GM21423 (cell line): Measurements from ENCODE around the gene EPHA5.

Experiments
- ATAC-seq: cut with Tn5 transposase; IDR thresholded peaks from one replicate; pipeline ENCODE4 v1.9.1; 2021; ENCODE audit warnings: mild to moderate bottlenecking, moderate library complexity; ENCODE audit not compliant: unreplicated experiment

EPHA5 gene

DNA sequence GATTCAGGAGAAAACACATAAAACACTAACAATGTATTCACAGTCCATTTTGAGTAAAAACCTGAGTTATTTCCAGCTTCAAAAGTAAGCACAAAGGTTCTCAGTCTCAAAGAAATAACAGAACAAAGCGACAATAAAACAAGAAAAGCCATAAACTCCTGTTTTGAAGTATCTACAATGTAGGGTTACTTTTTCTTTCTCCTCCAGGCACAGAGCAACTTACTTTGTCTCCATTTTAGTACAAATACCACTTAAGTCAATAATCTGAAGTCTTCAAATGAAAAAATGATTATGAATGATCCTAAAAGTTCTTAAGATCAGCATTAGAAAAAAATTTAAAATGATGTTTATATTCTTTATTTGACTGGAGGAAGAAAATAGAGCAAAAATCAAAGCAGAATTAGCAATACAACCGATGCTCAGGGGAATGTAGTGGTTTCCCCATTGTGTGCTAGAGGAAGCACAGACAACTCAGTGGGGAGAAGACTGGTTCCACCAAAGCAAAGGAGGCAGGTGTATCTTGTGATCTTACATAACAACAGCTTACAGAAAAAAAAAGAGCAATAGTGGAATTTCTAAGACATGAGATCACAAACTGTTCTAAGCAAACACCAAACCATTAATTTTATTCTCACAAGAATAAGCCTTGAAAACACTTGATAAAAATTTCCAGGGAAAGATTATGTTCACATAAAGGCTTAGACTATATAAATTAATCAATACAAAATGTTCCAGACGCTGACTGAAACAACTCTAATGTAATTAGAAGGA lies 35.1 kb downstream of the EPHA5 start:
- ATAC-seq: no peak

DNA sequence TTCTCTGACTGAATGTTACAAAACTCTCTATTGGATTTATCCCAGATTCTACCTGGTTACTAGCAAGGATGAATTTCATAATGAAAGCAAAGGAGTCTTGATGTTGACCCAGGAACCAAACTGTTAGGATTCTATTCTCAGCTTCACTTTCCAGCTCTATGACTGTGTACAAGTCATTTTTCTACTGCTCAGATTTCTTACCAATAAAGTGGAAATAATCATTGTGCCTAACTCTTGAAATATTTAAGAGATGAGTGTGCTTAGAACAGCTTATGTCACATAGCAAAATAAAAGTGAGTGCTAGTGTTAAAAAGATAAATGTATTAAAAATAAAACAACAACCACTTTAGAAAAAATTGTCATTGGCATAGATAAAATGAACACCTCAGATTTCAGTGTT lies 45.6 kb downstream of the EPHA5 start:
- no peak for ATAC-seq

DNA sequence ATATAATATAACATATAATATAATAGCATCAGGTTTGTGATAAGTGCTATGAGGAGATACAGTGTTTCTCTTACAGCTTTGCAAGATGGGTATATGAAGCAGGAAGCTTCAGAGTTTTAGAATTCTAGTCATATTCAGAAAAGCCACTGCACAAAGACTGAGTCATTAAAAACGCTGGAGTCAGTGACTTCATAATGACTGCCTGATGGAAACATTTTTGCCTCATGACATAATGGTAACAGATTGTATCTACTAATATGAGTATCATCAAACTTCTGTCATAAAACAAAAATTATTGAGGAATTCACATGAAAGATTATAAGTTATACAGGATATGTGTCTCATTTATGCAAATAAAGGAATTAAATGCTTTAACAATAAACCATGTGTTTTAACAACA lies 46.8 kb downstream of the EPHA5 start:
- ATAC-seq: no peak

DNA sequence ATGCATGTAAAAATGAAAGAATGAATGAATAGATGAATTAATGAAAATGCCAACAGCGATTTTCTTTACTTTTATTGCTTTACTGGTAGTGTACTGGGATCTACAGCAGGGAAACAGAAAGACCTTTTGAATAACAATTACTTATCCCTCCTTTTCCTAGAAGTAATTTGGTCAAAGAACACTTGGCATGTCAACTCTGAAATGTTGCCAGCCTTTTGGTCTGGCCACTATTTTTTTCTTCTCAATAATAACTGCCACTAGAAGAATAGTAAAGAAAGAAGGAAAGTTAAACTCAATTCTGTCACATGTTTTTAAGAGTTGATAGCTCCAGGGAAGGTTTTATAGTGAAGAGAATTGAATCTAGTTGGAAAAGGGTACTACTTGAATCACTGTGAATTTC lies 52.9 kb downstream of the EPHA5 start:
- ATAC-seq: no peak

DNA sequence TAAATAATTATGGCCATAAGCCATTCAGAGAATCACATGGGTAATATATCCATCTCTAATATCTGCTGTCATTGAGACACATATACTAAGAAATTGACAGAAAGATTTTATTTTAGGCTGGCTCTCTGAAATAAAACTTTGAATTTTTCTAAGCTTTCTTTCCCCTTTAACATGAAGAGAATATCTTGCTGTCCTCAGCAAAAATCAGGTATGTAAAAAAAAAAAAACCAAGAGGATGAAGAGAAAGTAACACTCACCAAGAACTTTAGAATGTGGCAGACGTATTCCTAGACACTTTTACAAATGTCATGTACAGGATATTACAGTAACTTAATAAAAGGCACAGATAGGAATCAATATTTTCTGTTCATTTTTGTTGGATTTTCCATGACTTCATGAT lies 65.8 kb downstream of the EPHA5 start:
- no peak for ATAC-seq

DNA sequence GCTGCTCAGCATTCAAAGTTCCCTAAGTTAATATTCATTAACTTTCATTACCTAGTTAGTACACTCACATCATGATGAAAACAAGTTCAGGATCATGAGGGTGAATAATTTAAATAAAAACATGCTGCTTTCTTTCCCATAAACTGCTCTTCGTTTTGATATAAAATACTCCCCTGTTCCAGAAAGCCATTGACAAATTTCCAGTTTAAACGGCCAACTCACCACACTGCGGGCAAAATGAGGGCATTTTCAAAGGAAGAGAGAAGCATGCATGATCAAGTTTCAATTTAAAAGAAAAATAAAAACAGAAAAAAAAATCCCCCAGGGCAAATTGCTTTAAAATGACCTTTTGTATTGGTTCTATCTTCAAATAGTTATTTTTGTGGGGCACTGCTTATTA lies 69.6 kb downstream of the EPHA5 start:
- no peak for ATAC-seq

DNA sequence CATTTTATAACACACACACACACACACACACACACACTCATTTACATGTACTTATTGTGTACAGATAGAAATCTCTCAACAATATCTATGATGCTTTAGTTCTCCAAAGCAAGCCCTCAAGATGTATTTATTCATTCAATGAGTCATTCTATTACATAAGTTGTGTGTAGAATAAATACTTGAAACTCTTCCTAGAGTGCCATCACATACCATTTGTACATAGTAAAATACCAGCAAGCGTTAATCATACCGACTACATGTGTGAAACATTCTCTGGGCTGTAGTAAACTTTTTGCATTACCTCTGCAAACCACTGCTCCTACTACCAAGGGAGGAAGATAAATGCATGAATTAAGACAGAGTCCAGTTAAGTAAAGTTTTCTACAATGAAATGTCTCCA lies 70.9 kb downstream of the EPHA5 start:
- ATAC-seq: no peak

DNA sequence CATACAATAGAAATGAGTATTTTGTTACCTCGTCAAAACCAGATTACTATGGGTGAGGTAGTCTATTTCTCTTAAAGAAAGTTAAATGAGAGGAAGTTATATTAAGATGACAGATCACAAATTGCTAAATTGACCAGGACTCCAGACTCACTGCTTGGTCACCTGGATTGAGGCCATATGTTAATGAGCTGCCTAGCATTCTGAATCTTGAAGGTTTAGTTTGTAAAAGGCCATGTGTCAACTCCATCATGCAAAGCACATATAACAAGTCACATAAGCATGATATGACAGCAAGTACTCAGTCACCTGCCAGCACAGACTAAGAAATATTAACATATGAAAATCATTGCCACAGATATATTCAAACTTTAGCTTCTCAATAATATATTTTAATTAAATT lies 72.6 kb downstream of the EPHA5 start:
- no peak for ATAC-seq

DNA sequence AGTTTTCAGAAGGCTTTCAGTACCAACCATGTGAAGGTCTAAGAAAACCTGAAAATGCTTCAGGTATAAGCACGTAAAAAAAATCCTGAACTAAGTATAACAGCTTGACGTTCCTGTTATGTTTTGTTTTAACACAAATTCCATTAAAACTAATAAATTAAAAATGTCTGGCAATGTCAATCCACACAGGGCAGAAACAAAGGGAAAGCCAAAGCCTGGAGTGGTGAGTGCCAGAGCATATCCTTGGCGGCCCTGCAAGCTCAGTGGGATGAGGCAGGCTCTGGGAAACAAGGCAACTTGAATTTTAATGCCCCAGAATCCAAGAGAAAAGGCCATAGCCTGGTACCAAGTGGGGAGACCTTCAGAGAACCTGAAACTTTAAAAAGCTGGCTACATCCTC lies 78.2 kb downstream of the EPHA5 start:
- no peak for ATAC-seq

DNA sequence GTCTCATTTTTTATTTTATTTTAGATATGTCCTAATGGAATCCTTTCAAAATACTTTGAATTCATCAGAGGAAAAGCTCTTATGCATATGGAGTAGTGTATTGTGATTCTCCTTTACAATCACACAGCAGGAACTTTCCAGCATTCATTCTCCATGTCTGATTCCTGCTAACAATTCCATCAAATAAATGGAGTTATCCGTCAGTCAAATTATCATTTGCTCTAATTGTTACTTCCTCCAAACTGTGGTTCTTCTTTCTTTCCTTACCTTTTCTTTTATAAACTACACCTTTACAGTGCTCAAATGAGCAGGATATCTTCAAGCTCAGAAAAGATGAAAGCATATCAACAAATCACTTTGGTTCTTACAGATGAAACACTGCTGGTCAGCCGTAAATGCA lies 80.4 kb downstream of the EPHA5 start:
- ATAC-seq: no peak

DNA sequence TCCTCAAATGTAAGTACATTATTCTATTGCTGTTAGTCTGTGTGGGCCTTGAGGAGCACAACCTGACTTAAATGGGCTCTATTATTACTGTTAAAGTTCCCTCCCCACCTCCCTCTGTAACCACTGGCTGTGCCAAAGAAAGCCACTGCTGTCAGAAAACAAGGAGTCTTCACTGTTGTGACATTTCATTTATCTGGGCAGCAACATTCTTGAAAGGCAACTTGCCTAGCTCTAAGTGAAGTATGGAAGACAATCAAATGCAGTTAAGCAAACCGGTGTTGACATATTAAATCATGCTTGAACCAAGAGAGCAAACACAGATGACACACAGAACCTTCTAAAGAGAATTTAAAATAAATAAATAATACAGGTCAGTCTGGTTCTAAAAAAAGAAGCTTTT lies 81.0 kb downstream of the EPHA5 start:
- no peak for ATAC-seq

DNA sequence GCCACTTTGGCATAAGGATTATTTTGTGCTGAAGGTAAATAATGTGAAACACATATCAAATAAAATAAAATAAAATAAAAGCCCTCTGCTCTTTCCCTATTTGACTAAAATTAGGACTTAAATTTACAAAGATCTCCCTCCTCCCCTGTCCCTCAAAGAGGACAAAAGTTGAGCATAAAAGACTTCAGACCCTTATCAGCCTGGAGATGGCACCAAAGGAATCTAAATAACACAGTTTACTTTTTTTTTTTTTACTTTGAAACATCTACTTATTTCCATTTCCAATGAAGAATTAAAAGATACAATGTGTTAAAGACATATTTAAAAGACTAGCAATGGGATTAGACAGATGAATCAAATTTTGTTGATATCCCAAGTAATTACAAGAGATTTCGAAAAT lies 89.7 kb downstream of the EPHA5 start:
- ATAC-seq: no peak

DNA sequence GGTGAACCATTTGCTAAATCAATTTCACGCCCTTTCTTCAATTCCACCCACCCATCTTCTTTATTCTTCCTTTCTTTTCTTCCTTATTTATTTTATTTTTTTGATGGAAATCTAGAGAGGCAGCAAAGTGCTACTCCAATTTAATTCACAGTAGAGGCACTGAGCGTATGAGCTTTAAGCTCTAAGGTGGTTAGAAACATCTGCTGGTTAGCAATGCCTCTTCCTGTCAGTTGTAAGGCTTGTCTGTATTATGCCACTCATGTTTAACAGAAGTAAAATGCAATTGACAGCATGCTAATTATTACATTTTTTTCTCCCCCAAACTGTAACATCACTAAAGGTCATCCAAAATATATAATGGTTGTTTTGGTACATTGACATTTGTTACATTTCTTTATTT lies 103.8 kb downstream of the EPHA5 start:
- ATAC-seq: no peak

DNA sequence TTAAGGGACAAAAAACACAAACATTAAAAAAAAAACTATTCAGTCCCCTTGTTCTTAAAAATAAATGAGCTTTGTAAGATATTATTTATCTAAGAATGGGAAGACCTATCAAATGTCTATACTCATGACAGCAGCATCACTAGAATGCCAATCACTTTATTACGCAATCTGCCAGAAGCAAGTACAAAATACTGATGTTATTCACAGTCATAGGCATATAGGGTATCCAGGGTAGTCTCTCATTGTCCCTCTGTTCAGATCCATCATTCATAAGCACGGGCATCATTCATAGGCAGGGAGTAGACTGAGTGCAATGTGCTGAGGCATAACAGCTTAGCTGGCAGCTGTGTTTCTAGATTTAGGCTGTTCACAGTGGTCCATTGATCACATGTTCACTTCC lies 109.1 kb downstream of the EPHA5 start:
- ATAC-seq: no peak

DNA sequence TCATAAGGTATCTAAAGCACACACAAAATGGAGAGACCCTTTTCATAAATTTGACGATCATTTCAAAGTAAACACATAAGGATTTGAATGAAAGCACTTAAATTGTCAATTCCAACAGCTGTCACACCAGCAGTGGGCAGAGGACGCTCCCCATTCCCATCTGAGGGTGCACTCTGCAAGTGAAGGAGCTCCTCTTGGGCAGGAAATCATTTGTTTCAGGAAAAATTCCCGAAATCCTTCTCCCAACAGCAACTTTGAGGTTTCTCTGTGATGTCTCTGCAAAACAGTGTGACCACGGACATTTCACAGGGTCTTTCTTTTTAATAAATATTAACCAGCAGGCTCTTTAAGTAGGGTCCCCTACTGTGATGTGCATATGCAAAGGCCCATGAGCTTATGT lies 111.0 kb downstream of the EPHA5 start:
- no peak for ATAC-seq

DNA sequence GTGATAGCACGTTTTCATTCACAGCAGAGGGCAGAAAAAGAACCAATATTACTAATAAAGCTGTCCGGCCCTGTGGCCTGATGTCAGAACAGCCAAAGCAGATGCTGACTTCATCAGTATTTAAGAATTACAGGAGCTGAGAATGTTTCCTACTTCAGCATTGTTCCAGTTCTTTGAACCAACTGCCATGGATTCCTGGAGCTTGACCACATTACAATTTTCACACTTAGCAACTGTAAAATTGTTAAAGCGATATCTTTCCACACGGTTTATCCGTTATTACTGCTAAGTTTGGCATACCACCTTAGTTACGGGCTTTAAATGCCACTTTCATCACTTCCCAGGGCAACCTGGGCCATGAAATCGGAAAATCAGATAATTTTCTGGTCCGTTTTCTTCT lies 118.2 kb downstream of the EPHA5 start:
- ATAC-seq: no peak

DNA sequence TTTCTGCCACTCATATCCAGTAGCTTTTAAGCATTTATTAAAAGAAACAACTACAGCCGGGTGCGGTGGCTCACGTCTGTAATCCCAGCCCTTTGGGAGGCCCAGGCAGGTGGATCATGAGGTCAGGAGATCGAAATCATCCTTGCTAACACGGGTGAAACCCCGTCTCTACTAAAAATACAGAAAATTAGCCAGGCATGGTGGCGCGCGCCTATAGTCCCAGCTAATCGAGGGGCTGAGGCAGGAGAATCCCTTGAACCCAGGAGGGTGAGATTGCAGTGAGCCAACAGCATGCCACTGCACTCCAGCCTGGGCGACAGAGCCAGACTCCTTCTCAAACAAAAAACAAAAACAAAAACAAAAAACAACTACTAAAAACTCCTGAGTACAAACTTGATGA lies 119.8 kb downstream of the EPHA5 start:
- no peak for ATAC-seq

DNA sequence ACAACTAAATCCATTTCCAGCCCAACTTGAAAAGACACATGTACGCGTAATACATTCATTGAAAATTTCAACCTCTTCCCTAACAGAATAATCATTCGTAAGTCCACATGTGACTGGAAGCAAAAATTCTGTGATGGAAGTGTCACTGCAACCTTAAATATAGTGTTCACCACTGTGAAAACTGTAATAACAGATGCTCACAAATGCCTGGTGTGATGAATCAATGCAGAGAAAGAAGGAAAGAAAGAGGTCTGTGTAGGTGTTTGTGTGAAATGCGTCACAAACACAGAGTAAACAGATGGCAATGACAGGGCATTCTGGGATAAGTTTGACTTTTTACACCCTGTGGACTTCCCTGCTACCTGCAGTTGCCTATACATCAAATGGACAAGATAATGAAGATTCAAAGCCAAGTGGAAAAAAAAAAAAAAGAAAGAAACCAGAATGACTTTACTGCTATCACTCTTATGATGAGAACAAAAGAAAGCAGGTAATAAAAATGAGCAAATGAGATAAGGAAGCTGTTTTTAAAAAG lies 123.3 kb downstream of the EPHA5 start:
- ATAC-seq: no peak

DNA sequence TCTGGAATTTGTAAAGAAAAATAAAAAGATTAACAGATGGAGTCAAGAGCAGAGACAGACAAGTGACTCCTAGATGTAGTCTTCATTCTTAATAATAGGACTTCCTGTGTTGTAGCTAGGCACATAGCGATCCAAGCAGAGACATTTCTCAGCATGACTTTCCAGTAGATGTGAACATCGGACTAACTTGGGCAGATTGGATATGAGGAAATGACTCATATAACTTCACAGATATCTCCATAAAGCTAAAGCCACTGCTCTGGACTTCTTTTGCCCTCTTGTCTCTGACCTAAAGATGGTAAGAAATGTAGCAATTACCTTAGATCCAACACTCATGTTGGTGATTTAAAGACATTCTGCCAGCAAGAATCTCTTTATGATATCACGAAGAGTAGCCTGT lies 131.7 kb downstream of the EPHA5 start:
- ATAC-seq: no peak

DNA sequence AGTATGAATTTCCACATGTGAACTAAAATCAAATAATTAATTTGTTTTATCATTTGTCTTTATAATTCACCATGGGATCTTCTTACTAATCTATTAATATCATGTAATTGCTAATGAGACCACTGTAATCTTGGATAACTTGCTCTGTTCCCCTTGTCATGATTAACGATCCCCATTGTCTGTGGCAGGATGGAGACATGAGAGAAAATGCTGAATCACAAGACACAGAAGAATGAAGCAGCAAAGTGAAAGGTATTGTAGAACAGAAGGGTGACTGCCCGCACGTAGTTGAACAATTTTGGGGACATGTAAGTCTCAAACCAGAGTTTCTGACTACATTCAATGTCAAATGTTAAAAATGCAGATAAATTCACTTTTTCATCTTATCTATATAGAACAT lies 135.2 kb downstream of the EPHA5 start:
- ATAC-seq: no peak

DNA sequence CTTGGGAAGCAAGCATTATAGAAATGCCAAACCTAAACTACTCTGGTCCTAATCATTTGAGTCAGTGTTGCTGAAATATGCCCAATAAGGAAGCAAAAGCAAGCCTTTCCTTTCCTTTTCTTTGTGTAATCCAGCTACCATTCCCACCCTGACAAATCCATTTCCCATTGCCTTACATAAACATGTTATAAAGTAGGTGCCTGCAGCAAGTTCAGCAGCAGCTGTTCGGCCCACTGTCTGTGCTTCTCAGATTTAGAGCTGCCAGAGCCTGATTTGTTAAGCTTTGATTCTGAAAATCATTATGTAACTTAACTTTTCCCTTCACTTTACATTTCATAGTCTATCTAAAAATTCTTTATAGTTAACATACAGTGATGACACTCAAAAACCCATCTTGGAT lies 148.6 kb downstream of the EPHA5 start:
- ATAC-seq: no peak

DNA sequence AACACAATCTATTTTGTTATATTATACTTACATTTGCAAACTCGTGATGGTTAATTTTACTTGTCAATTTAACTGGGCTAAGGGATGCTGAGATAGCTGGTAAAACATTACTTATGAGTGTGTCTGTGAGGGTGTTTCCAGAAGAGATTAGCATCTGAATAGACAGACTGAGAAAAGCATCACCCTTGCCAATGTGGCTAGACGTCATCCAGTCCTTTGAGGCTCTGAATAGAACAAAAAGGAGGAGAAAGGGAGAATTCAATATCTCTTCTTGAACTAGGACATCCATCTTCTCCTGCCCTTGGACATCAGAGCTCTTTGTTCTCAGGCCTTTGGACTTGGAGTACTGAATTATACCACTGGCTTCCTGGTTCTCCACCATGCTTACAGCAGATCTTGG lies 154.6 kb downstream of the EPHA5 start:
- no peak for ATAC-seq

DNA sequence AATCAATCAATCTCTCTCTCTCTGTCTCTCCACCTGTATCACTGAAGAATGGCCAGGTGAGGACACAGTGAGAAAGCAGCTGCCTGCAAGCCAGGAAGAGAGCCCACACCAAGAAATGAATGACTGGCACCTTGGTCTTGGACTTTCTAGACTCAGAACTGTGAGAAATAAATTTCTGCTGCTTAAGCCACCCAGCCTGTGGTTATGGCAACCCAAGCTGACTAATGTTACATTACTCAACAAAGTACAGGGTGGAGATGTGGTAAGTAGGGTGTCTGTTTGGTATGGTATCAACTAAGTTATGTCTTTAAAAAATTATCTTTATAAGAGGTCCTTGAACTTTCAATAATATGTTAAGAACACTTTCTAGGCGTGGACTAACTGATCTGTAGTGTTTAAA lies 159.3 kb downstream of the EPHA5 start:
- ATAC-seq: no peak
